Lower leg skin (tissue), 3 donors: ENCODE measurements around the gene LZTS2.

ENCODE experiments used
- CTCF ChIP-seq, 3 donors: fragments of 450-650 bp; IDR thresholded peaks; one replicate each; pipeline ENCODE4 v1.5.1; 2016; ENCODE audit warnings: antibody characterized with exemption in 3 of 3, mild to moderate bottlenecking in 3 of 3, moderate library complexity in 2 of 3
- POLR2A ChIP-seq, 2 donors: fragments of 450-650 bp; IDR thresholded peaks; one replicate each; pipeline ENCODE4 v1.6.1; 2016 to 2017; ENCODE audit warnings: antibody characterized with exemption in 2 of 2, mild to moderate bottlenecking in 1 of 2, moderate library complexity in 1 of 2

- TF ChIP-seq POLR2A (IDR thresholded peaks at IDR 0.05) = no peak
- no peak for TF ChIP-seq CTCF (IDR thresholded peaks at IDR 0.05)
These were observed 11.9 kb upstream of the LZTS2 start for GRCh38 chr10:100987685-100988049.
